Neutrophil (primary cell): ENCODE data around the gene EVPL.

Source experiments
- H3K27ac ChIP-seq: fragments of 200-600 bp; sonication (generic); 2 replicates; pipeline ENCODE4 v1.5.1; 2016; ENCODE audit warnings: mild to moderate bottlenecking, moderate library complexity
- H3K27me3 ChIP-seq: fragments of 200-600 bp; sonication (generic); 2 replicates; pipeline ENCODE4 v1.6.0; 2016; ENCODE audit warnings: mild to moderate bottlenecking
- H3K36me3 ChIP-seq: fragments of 200-600 bp; sonication (generic); 2 replicates; pipeline ENCODE4 v1.5.1; 2017
- H3K4me1 ChIP-seq, 2 experiments: fragments of 200-600 bp in 1 of 2; sonication (generic) in 1 of 2; 1 replicate in 1 of 2; 2 replicates in 1 of 2; pipeline versions ENCODE4 v1.5.1 to v1.6.1; 2013 to 2016; ENCODE audit warnings: low read depth in 1 of 2, low read length in 1 of 2, mild to moderate bottlenecking in 1 of 2, moderate library complexity in 1 of 2; ENCODE audit not compliant: control insufficient read depth in 1 of 2, insufficient read depth in 1 of 2
- H3K4me3 ChIP-seq, 2 experiments: fragments of 200-600 bp in 1 of 2; sonication (generic) in 1 of 2; 1 replicate in 1 of 2; 2 replicates in 1 of 2; pipeline ENCODE4 v1.5.1; 2013 to 2016; ENCODE audit warnings: low read depth in 1 of 2, low read length in 1 of 2, mild to moderate bottlenecking in 1 of 2, moderate library complexity in 1 of 2
- H3K9me3 ChIP-seq: fragments of 200-600 bp; sonication (generic); 2 replicates; pipeline ENCODE4 v1.5.1; 2016
- CTCF ChIP-seq: fragments of 200-600 bp; sonication (generic); IDR thresholded peaks from 2 replicates; pipeline ENCODE4 v1.5.1; 2016; ENCODE audit warnings: antibody characterized with exemption

EVPL gene

GRCh38 chr17:76039121-76039520 is 12.0 kb upstream of the EVPL start:
- Histone ChIP-seq H3K4me3 (no peak overlapping the region), H3K36me3 (peaks cover 66% of the 10 kb centered on the region)
- TF ChIP-seq CTCF: no peak

GRCh38 chr17:76038050-76038449 is 10.9 kb upstream of the EVPL start:
- Histone ChIP-seq H3K36me3 (peaks cover 55% of the 10 kb centered on the region), H3K4me1 (no peaks in the 10 kb centered on the region), H3K9me3 (no peaks in the 10 kb centered on the region), H3K27ac (no peak overlapping the region), H3K27me3 (peaks cover under 1% of the 10 kb centered on the region), H3K4me3 (no peak overlapping the region)
- TF ChIP-seq CTCF: no peak

More at GRCh38 chr17:76039121-76039520, 12.0 kb upstream of the EVPL start:
- no peaks in the 10 kb centered on the region for H3K4me1 ChIP-seq
- H3K27ac ChIP-seq: no peak overlapping the region
- H3K27me3 ChIP-seq: no peaks in the 10 kb centered on the region
- H3K9me3 ChIP-seq: no peaks in the 10 kb centered on the region

- no peak overlapping the region for H3K4me3 ChIP-seq
These were observed 9.6 kb upstream of the EVPL start for GRCh38 chr17:76036497-76037261.

GRCh38 chr17:76034428-76035350 is 7.6 kb upstream of the EVPL start:
- peaks cover 19% of the 10 kb centered on the region for H3K27me3 ChIP-seq
- H3K27ac ChIP-seq: no peak overlapping the region
- H3K9me3 ChIP-seq: no peaks in the 10 kb centered on the region
- no peaks in the 10 kb centered on the region for H3K4me1 ChIP-seq
- peaks cover 21% of the 10 kb centered on the region for H3K36me3 ChIP-seq
- TF ChIP-seq CTCF: no peak
- no peak overlapping the region for H3K4me3 ChIP-seq

More at GRCh38 chr17:76036497-76037261, 9.6 kb upstream of the EVPL start:
- H3K9me3 ChIP-seq: no peaks in the 10 kb centered on the region
- peaks cover 41% of the 10 kb centered on the region for H3K36me3 ChIP-seq
- H3K4me1 ChIP-seq: no peaks in the 10 kb centered on the region
- H3K27me3 ChIP-seq: peaks cover 10% of the 10 kb centered on the region
- no peak overlapping the region for H3K27ac ChIP-seq
- TF ChIP-seq CTCF: no peak

GRCh38 chr17:76033139-76033538 is 6.0 kb upstream of the EVPL start:
- no peak for TF ChIP-seq CTCF
- H3K4me1 ChIP-seq: no peaks in the 10 kb centered on the region
- H3K9me3 ChIP-seq: no peaks in the 10 kb centered on the region
- H3K4me3 ChIP-seq: no peak overlapping the region
- peaks cover 6% of the 10 kb centered on the region for H3K36me3 ChIP-seq
- no peak overlapping the region for H3K27ac ChIP-seq
- H3K27me3 ChIP-seq: peaks cover 34% of the 10 kb centered on the region
